ENCODE measurements around the gene DDO.

DNA sequence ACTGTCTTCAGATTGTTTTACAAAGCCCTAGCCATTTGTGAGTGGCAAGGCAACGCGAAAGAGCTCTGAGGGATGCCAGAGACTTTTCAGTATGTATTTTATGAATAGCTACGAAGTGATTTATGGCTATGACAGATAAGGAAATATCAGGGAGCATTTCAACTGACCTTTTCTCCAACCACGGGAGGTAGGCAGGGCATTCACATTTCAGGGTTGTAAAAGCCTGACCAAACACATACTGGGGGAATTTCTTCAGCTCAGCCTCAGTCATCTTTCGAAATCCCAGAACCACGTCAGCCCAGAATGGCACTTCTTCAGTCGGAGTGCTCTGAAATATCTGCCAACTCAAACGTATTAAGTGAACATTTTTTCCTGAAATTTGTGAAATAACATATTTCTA, 10.8 kb downstream of the DDO start:
- TF ChIP-seq, protein P1, sequence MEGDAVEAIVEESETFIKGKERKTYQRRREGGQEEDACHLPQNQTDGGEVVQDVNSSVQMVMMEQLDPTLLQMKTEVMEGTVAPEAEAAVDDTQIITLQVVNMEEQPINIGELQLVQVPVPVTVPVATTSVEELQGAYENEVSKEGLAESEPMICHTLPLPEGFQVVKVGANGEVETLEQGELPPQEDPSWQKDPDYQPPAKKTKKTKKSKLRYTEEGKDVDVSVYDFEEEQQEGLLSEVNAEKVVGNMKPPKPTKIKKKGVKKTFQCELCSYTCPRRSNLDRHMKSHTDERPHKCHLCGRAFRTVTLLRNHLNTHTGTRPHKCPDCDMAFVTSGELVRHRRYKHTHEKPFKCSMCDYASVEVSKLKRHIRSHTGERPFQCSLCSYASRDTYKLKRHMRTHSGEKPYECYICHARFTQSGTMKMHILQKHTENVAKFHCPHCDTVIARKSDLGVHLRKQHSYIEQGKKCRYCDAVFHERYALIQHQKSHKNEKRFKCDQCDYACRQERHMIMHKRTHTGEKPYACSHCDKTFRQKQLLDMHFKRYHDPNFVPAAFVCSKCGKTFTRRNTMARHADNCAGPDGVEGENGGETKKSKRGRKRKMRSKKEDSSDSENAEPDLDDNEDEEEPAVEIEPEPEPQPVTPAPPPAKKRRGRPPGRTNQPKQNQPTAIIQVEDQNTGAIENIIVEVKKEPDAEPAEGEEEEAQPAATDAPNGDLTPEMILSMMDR (IDR thresholded peaks at IDR 0.05), result no peak
- TF ChIP-seq POLR2A (IDR thresholded peaks at IDR 0.05), result no peak

All from ovary (tissue), 3 donors.